Epithelial cell of esophagus (primary cell): Measurements from ENCODE around the gene NRF1.
A peak's percentile ranks its signal among the peaks of the same experiment; 100 is the strongest.
"Not testable (repeated sequence)": the region's sequence is repeated elsewhere in the genome, so short reads cannot be mapped to it uniquely, and the experiment has no call there.

ENCODE experiments used
- DNase-seq: peaks from one replicate; pipeline ENCODE4 v3.0.0; 2010; ENCODE audit warnings: low read depth
- H3K4me3 ChIP-seq: 2 replicates; pipeline ENCODE4 v1.5.1; 2011; ENCODE audit warnings: mild to moderate bottlenecking, low read length, control low read depth
- CTCF ChIP-seq: IDR thresholded peaks from 2 replicates; pipeline ENCODE4 v1.5.1; 2011; ENCODE audit warnings: low read depth, mild to moderate bottlenecking, low read length, control low read depth, inconsistent platforms; ENCODE audit not compliant: insufficient read depth; ENCODE audit errors: missing control alignments

Gene NRF1

DNA sequence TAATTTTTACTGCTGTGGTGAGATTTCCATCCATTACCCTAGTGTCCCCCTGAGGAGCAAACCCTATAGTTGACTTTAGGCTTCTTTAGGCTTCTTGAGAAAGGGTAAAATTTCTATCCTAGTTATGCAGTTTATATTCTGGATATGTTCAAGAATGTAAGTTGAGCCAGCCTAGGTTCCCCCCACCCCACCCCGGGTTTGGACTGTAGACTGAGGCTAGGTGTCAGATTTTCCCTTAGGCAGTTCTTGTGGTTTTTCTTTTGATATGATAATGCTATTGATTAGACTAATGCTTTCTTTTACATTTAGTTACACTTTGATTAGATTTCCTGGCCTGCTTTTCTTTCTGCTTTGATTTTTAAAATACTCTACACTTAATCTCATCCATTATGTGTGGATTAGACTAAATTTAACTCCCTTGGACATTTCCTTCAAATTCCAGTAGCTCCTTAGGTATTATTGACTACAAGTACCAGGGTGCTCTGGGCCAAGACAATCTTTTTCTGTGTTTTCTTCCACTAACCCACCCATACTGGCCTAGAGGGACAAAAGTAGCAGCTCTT lies 37.7 kb downstream of the NRF1 start:
- no peak for DNase-seq
- no peak for TF ChIP-seq CTCF
- no peak overlapping the region for H3K4me3 ChIP-seq

DNA sequence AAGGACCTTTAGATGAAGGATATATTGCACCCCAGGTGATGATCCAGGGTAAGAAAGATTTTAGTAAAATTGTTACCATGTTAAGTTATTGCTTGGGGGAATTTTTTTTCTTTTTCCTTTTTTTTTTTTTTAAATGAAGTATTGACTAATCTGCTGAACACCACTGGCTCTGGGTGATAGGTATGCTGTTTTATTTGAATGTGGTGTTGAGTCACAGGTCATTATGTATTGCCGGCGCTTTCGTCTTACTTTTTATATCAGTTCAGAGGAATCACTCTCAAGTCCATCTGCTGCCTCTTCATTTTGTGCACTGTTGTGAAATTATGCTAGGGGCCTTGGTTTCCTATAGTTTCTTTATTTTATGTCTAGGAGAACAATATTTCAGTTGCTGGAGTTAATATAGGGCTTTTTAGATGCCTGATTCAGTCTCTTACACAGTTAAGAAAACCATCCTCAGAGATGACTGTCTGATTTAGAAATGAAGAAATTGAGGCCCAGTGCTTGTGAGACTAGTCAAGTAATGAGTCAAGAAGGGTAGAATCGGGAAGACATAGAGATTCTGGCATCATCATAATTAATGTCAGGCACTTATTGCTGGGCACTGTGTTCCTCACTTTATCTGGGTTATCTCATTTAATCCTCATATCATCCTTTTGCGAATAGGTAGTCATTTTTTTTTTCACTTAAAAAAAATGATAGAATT lies 38.7 kb downstream of the NRF1 start:
- peak; percentile 37 for DNase-seq
- H3K4me3 ChIP-seq = no peak overlapping the region
- TF ChIP-seq CTCF = no peak

DNA sequence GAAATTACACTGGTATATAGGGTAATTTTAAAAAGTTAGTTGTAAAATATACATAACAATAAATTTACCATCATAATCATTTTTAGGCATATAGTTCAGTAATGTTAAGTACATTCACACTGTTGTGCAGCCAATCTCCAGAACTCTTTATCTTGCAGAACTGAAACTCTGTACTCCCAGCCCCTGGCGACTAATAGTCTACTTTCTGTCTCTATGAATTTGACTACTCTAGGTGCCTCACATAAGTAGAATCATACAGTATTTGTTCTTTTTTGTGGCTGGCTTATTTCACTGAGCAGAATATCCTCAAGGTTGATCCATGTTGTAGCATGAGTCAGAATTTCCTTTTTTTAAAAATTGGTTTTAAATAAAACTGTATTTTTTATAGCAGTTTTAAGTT lies 41.4 kb downstream of the NRF1 start:
- no peak overlapping the region for H3K4me3 ChIP-seq
- DNase-seq = no peak
- no peak for TF ChIP-seq CTCF

- TF ChIP-seq CTCF = no peak
- H3K4me3 ChIP-seq = no peak overlapping the region
- DNase-seq = no peak
Observed at GRCh38 chr7:129655811-129656210, 44.3 kb downstream of the NRF1 start.

DNA sequence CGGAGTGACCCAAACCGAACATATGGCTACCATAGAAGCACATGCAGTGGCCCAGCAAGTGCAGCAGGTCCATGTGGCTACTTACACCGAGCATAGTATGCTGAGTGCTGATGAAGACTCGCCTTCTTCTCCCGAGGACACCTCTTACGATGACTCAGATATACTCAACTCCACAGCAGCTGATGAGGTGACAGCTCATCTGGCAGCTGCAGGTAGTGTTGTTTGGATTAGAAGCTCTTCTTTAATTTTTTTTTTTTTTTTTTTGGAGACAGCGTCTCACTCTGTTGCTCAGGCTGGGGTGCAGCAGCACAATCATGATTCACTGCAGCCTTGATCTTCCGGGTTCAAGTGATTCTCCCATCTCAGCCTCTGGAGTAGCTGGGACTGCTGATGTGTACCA lies 45.8 kb downstream of the NRF1 start:
- no peak for TF ChIP-seq CTCF
- DNase-seq = peak; percentile 96
- H3K4me3 ChIP-seq = no peak overlapping the region

GRCh38 chr7:129659907-129660306 lies 48.4 kb downstream of the NRF1 start:
- not testable (repeated sequence) for H3K4me3 ChIP-seq, DNase-seq

GRCh38 chr7:129661645-129662182 lies 50.2 kb downstream of the NRF1 start:
- no peak for DNase-seq
- no peak for TF ChIP-seq CTCF
- no peak overlapping the region for H3K4me3 ChIP-seq

- DNase-seq, H3K4me3 ChIP-seq: not testable (repeated sequence)
Observed at GRCh38 chr7:129663240-129663639, 51.7 kb downstream of the NRF1 start.
